ENCODE results near the gene KDM4B. TPM values are rescaled to one million over a fixed set of nuclear protein-coding genes. Genes with fewer than 3 reads are reported as not detected.

The KDM4B gene
- total and polyA plus RNA-seq, 4 donors: 17.1 to 49.5 (median 24.7) TPM

DNA sequence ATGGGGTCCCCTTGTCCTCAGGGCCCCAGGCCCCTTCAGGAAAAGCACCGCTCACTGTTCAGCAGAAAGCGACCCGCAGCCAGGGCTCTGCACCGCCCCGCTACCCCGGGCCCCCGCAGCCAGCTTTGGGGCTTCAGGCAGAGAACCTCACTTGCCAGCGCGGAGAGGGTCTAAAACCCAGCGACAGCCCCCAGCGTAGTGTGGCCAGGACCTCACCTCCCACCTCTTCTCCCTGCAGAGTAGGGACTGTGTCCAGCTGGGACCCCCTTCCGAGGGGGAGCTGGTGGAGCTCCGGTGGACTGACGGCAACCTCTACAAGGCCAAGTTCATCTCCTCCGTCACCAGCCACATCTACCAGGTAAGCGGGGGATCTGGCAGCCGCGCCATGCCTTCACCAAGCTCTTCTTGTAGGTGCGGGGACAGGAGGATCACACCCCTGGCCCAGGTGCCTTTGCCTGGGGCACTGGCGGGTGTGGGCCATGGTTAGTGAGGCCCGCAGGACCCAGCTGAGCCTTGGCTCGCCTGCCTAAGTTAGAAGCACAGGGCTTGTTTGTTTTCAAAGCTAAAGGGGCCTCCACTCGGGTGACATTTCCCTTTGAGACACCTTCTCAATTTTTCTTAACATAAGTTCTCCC is 175.7 kb downstream of the KDM4B start:
- H3K27ac ChIP-seq (ENCODE audit: low read depth in 1 of 2, low read length in 1 of 2): no peak overlapping the region
- H3K9me3 ChIP-seq (ENCODE audit: control insufficient read depth in 4 of 4, insufficient read depth in 3 of 4, low read length in 3 of 4): no peaks in the 10 kb centered on the region
- ATAC-seq (ENCODE audit: insufficient read depth, low FRiP score) (no peak), DNase-seq (no peak)
- H3K27me3 ChIP-seq (ENCODE audit: control insufficient read depth in 3 of 3, insufficient read depth in 3 of 3, low read length in 2 of 3): no peaks in the 10 kb centered on the region
- TF ChIP-seq, protein P1, sequence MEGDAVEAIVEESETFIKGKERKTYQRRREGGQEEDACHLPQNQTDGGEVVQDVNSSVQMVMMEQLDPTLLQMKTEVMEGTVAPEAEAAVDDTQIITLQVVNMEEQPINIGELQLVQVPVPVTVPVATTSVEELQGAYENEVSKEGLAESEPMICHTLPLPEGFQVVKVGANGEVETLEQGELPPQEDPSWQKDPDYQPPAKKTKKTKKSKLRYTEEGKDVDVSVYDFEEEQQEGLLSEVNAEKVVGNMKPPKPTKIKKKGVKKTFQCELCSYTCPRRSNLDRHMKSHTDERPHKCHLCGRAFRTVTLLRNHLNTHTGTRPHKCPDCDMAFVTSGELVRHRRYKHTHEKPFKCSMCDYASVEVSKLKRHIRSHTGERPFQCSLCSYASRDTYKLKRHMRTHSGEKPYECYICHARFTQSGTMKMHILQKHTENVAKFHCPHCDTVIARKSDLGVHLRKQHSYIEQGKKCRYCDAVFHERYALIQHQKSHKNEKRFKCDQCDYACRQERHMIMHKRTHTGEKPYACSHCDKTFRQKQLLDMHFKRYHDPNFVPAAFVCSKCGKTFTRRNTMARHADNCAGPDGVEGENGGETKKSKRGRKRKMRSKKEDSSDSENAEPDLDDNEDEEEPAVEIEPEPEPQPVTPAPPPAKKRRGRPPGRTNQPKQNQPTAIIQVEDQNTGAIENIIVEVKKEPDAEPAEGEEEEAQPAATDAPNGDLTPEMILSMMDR (IDR thresholded peaks at IDR 0.05; ENCODE audit: control extremely low read depth, extremely low read depth): no peak
- no peak overlapping the region for H3K9ac ChIP-seq (ENCODE audit: insufficient read depth in 1 of 2, low read length in 2 of 2)
- 96 to 97% methylated on average over 21 to 23 of the region's 23 CpGs for WGBS, 2 donors
- no peak overlapping the region for H3K4me3 ChIP-seq
- peaks cover 0 to 10% (median 0%) of the 10 kb centered on the region in 5 donors for H3K4me1 ChIP-seq (ENCODE audit: control insufficient read depth in 5 of 5, insufficient read depth in 5 of 5, low read length in 5 of 5)
- H3K36me3 ChIP-seq (ENCODE audit: control insufficient read depth in 4 of 4, insufficient read depth in 4 of 4, low read length in 4 of 4): peaks cover 4 to 75% (median 10%) of the 10 kb centered on the region in 4 donors

DNA sequence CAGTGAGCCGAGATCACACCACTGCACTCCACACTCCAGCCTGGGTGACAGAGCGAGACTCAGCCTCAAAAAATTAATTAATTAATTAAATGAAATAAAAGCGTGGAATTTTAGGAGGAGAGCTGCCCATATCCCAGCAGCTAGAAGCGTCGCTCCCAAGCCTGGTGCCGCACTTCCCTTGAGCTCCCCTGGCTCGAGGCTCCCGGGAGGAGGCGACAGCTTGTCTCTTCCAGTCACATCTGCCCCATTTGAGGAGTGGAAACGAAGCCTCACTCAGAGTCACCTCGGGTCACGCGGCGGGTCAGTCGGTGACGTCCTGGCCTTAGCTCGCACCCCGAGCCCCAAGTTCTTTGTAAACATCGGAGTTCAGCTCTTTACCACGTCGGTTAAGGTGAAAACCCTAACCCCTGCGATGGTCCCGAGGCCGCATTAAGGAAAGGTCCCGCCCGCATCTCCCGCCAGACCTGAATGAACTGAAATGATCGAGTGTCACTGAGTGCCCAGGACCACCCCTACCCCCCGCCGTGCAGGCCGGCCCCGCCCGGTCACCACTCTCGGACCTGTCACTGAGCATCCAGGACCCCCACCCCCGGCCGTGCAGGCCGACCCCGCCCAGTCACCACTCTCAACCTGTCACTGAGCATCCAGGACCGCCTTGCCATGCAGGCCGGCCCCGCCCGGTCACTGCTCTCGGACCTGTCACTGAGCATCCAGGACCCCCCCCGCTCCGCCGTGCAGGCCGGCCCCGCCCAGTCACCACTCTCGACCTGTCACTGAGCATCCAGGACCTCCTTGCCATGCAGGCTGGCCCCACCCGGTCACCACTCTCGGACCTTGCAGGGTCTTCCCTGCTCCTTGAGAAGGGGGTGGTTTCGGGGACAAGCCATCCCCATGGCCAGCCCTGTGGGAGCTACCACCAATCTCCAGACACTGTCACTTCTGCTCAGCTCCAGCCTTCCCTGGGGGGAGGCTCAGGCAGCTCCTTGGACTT is 176.9 kb downstream of the KDM4B start:
- H3K4me1 ChIP-seq (ENCODE audit: control insufficient read depth in 5 of 5, insufficient read depth in 5 of 5, low read length in 5 of 5): peaks cover 0 to 7% (median 0%) of the 10 kb centered on the region in 5 donors
- no peaks in the 10 kb centered on the region for H3K27me3 ChIP-seq (ENCODE audit: control insufficient read depth in 3 of 3, insufficient read depth in 3 of 3, low read length in 2 of 3)
- H3K4me3 ChIP-seq: no peak overlapping the region
- no peak overlapping the region for H3K9ac ChIP-seq (ENCODE audit: insufficient read depth in 1 of 2, low read length in 2 of 2)
- no peak for ATAC-seq (ENCODE audit: insufficient read depth, low FRiP score)
- TF ChIP-seq, protein P1 (IDR thresholded peaks at IDR 0.05; ENCODE audit: control extremely low read depth, extremely low read depth): no peak
- WGBS, 2 donors: 95 to 96% methylated on average over 49 to 52 of the region's 52 CpGs
- no peaks in the 10 kb centered on the region for H3K9me3 ChIP-seq (ENCODE audit: control insufficient read depth in 4 of 4, insufficient read depth in 3 of 4, low read length in 3 of 4)
- peaks cover 4 to 67% (median 7%) of the 10 kb centered on the region in 4 donors for H3K36me3 ChIP-seq (ENCODE audit: control insufficient read depth in 4 of 4, insufficient read depth in 4 of 4, low read length in 4 of 4)
- H3K27ac ChIP-seq (ENCODE audit: low read depth in 1 of 2, low read length in 1 of 2): no peak overlapping the region
- DNase-seq: no peak

DNA sequence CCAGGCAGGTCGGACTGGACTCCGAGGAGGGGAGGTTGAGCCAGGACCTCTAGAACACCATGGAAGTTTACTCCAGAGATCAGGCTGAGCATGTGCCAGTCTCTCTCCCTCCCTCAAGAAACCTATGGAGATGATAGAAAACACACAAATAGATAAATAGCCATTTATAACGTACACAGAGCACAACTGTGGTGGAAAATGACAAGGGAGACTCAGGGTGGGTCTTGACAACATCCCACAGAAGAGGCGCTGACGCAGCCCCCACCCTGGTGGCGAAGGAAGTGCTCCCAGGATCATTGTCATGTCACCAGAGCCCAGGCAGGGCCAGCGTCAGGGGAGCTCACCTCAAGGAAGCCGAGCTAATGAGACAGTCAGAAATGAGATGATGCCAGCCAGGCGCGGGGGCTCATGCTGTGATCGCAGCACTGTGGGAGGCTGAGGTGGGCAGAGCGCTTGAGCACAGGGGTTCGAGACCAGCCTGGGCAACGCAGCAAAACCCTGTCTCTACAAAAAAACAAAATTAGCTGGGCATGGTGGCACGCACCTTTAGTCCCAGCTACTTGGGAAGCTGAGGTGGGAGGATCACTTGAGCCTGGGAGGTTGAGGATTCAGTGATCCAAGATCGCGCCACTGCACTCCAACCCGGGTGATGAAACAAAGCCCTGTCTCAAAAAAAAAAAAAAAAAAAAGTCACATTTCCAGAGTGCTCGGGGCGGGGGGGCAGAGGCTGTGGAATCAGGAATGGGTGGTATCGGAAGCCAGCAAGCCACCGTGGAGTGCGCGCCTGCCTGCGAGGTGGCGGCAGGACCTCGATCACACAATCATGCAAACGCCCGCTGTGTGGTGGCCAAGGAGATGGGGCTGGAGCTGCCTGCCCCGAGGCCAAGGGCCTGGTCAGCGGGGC is 178.4 kb downstream of the KDM4B start:
- ATAC-seq (ENCODE audit: insufficient read depth, low FRiP score): no peak
- Histone ChIP-seq H3K9me3 (ENCODE audit: control insufficient read depth in 4 of 4, insufficient read depth in 3 of 4, low read length in 3 of 4) (no peaks in the 10 kb centered on the region), H3K27ac (ENCODE audit: low read depth in 1 of 2, low read length in 1 of 2) (no peak overlapping the region), H3K9ac (ENCODE audit: insufficient read depth in 1 of 2, low read length in 2 of 2) (no peak overlapping the region), H3K4me3 (no peak overlapping the region), H3K27me3 (ENCODE audit: control insufficient read depth in 3 of 3, insufficient read depth in 3 of 3, low read length in 2 of 3) (no peaks in the 10 kb centered on the region), H3K36me3 (ENCODE audit: control insufficient read depth in 4 of 4, insufficient read depth in 4 of 4, low read length in 4 of 4) (peaks cover 4 to 65% (median 7%) of the 10 kb centered on the region in 4 donors), H3K4me1 (ENCODE audit: control insufficient read depth in 5 of 5, insufficient read depth in 5 of 5, low read length in 5 of 5) (no peaks in the 10 kb centered on the region)
- WGBS, 2 donors: 96 to 98% methylated on average over 31 of the region's 31 CpGs
- DNase-seq: no peak
- TF ChIP-seq, protein P1 (IDR thresholded peaks at IDR 0.05; ENCODE audit: control extremely low read depth, extremely low read depth): no peak
